Measurements from ENCODE around the gene CPM. TPM values are rescaled to one million over a fixed set of nuclear protein-coding genes. Genes with fewer than 3 reads are reported as not detected.

Gene CPM
- total RNA-seq, 1 experiment from 2014 or later = 13.3 TPM

GRCh38 chr12:68956466-68956865, 23.5 kb upstream of the CPM start:
- DNase-seq (ENCODE audit: low read depth) = no peak

DNA sequence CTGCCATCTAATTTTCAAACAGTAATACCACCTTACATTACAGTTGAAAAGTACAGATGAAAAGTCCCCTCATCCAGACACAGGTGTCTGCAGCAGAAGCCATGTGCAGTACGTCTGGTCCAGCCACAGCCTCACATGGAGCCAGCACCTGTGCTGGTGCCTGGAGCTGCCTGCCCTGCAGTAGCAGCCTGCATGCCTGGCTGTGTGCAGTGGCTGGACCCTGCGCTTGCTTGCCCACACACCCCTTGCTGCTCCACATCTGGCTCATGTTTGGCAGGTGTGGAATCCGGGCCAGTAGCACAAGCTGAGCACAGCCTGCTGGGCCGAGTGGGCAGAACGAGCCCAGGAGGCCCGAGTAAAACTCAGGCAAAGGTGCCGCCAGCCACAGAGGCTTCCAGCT, 21.8 kb upstream of the CPM start:
- DNase-seq (ENCODE audit: low read depth) = no peak

GRCh38 chr12:68953536-68953935, 20.6 kb upstream of the CPM start:
- no peak for DNase-seq (ENCODE audit: low read depth)

DNA sequence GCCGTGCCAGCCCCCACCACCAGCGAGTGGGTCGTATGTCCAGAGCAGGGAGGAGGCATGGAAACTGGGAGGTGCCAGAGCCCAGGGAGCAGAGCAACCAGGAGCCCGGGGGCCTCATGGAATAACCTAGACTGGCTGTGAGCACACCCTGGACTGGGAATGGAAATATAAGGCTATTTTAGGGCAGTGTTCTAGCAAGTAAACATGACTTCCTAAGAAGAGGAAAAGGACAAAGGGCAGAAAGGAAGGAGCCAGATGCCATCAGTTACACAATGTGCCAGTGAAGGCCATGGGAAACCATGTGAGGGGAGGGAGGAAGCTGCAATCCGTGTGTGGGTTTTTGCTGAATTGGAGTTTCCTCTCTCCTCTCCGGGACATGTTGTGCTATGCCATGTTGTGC, 18.7 kb upstream of the CPM start:
- no peak for DNase-seq (ENCODE audit: low read depth)

GRCh38 chr12:68950511-68950910, 17.5 kb upstream of the CPM start:
- no peak for DNase-seq (ENCODE audit: low read depth)

GRCh38 chr12:68945255-68945654, 12.3 kb upstream of the CPM start:
- DNase-seq (ENCODE audit: low read depth) = no peak

GRCh38 chr12:68944296-68945076, 11.5 kb upstream of the CPM start:
- no peak for DNase-seq (ENCODE audit: low read depth)

DNA sequence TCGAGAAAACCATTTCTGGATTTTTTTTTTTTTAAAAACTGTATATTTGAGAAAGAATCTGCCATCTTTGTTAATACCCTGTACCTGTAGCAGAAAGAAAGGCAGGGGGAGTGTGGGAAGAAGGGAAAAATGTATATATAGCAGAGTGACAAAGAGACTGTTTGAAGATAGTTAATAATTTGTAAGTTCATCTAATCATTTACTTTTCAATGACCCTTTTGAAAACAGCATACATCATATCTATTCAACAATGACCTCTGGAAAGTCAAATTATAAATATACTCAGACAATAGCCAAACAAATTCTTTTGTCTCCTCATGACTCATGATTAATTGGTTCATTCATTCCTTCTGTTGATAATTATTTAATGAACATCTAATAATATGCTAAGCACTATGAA, 10.9 kb upstream of the CPM start:
- DNase-seq (ENCODE audit: low read depth) = no peak

DNA sequence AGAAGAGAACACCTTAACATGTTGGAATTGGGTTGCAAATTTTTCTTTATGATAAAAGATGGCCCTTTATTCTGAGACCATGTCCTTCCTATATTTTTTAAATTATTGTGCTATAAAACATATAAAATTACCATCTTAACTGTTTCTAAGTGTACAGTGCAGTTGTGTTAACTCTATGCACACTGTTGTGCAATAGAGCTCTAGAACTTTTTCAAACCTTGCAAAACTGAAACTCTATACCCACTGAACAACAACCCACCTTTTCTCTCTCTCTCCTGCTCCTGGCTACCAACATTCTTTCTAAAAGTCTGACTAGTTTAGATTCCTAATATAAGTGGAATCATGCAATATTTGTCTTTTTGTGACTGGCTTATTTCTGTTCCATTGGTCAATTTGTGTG, 7.8 kb upstream of the CPM start:
- DNase-seq (ENCODE audit: low read depth) = no peak

DNA sequence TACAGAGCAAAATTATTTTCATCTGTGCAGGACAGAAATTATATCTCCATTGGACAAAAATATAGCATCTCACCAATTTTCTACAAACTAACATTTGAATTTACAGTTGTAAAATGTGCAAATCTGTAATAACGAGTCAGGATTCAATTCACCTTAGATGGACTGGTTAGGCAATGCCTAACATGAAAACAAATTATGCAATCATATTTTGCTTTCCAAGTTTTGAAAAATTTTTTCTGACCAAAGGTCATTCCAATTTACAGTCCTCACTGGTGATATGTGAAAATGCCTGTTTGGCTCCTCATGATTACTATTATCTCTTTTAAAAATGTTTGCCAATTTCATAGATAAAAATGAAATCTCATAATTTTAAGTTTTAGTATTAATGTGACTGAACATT, 6.5 kb upstream of the CPM start:
- DNase-seq (ENCODE audit: low read depth) = peak; percentile 15

DNA sequence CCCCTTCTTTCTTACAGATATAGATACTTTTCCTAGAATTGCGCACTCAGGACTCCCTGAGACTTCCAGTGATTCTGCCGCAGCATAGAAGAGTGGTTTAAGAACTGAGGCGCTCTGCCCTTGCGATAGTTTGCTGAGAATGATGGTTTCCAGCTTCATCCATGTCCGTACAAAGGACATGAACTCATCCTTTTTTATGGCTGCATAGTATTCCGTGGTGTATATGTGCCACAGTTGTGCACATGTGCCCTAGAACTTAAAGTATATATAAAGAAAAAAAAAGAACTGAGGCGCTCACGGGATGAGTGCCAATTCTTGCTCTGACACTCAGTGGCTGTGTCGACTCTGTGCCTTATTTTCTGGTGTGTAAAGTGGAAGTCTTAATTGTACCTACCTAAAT, 1.4 kb upstream of the CPM start:
- DNase-seq (ENCODE audit: low read depth) = no peak

DNA sequence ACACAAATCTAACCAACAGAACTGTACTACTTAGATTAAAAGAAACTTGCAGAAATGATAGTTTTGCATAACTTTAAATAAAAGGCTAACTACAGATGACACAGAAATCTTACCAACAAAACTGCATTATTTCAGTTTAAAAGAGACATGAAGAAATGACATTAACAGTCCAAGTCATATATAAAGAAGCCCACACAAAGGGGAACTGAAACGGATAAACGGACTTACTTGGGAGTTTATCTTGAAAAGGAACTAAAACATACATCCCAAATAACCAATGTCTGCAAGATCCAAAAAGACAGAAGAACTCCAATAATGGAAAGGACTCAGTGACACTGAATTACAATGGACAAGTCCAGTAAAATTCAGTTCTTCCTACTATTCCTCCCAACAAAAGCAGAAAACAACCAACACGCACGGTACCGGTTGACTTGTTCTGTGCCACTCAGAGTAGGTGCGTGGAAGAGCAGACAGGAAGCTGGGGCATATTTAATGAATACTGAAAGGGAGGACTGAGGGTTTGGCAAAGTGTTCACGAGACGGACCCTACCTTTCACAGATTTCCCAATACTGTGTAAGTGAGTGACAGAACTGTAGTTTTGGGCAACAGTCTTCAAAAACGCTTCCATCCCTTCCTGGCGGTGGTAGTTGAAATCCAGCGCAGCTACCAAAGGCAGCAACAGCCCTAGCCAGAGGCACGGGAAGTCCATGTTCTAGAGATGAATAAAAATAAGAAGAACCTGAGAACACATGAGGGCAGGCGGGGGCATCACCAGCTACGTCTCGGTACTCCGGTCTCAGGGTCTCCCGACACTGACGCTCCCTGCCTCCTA, 627 bp downstream of the CPM start:
- DNase-seq (ENCODE audit: low read depth) = no peak

DNA sequence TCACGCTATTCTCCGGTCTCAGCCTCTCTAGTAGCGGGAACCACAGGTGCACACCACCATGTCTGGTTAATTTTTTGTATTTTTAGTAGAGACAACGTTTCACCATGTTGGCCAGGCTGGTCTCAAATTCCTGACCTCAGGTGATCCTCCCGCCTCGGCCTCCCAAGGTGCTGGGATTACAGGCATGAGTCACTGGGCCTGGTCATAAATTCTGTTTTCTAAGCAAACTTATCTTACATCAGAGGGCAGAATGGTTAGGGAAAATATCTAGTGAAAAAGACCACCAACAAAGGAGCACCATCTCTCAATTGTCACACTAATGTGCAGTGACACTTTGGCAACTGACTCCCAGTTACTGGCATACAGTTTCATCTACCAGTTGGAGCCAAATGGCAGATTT, 2.8 kb downstream of the CPM start:
- no peak for DNase-seq (ENCODE audit: low read depth)

DNA sequence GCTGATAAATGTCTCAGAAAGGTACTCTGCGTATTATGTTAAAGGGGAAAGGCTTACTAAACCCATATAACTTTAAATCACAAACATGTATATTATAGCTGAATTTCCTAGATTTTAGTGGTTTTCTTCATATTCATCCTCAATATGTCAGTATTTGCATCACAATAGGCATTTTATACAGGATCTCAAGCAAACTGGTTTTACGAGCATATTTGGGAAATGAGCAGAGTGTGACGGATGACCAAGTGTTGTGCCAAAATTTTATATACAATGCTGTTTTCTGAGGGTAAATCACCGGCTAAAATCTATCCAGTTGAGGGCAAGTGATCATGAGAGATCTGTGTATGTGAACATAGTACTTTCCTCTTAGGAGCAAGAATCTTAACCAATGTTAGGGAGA, 8.4 kb downstream of the CPM start:
- DNase-seq (ENCODE audit: low read depth) = no peak

DNA sequence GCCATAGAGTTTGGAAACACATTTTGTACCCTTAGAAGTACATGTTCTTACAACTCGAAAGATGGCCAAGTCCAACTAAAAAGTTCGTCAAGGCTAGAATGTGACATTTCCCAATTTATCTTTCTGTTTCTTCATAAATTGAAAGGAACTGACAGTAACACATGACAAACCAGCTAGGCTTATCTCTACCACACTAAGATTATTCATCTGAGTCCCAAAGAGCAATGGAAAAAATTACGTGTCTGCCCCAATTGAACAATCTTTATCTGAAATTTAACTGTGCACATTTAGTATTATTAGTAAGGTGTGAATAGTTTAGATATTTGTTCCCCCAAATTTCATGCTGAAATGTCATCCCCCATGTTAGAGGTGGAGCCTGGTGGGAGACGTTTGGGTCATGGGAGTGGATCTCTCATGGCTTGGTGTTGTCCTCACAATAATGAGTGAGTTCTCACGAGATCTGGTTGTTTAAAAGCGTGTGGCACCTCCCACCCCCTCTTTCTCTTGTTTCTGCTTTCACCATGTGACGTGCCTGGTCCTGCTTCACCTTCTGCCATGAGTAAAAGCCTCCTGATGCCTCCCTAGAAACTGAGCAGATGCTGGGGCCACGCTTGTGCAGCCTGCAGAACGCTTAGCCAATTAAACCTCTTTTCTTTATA, 13.3 kb downstream of the CPM start:
- DNase-seq (ENCODE audit: low read depth) = no peak

GRCh38 chr12:68918960-68919359, 14.0 kb downstream of the CPM start:
- no peak for DNase-seq (ENCODE audit: low read depth)

GRCh38 chr12:68915055-68915454, 17.9 kb downstream of the CPM start:
- DNase-seq (ENCODE audit: low read depth) = peak; percentile 94

DNA sequence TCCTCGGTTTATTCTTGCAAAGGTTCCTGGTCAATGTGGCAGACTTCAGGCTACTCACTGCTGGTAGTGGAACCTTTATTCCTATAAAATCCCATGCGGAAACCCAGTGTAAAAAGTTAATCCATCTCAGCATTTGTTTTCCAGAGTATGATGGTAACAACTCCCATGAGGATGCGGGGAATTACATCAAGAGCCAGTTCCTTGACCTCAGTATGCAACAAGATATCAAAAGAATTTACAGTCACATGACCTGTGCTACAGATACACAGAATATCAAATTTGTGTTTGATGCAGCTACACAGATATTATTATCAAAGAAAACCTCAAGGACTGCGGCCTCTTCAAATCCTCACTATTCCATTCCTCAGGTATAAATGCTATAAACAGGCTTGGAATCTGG, 19.3 kb downstream of the CPM start:
- DNase-seq (ENCODE audit: low read depth) = peak; percentile 82

DNA sequence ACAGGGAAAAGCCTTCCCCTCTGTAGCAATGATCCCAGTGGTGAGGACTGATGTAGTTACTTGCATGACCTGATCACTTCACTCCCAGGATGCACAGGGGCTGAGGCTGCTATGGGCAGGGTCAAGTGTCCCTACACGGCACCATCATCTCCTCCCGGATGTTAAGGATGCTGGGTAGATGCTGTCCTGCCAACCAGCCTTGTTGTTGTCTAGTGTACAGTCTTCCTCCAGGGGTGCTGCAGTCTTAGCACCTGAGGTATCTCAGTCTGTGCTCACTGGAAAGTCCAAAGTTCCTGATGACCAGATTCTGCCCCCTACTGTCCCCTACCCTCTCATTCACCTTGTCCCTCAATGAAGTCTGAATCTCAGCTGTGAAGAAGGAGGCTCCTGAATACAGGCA, 20.1 kb downstream of the CPM start:
- no peak for DNase-seq (ENCODE audit: low read depth)

GRCh38 chr12:68911197-68911718, 21.7 kb downstream of the CPM start:
- no peak for DNase-seq (ENCODE audit: low read depth)

DNA sequence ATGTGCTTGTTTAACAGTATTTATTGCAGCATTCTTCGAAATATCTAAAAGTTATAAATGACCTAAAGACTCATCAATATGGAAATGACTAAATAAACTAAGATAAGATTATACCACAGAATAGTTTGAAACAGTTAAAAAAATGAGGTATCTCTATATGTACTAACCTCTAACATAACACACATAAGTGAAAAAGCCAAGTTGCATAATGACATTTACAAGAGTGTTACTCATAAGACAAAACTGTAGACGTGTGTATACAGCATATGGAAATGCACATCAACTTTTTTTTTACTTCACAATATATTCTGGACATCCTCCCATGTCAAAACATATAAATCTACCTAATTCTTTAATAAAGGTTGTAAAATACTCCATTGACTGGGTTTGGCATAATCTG, 22.8 kb downstream of the CPM start:
- no peak for DNase-seq (ENCODE audit: low read depth)

GRCh38 chr12:68908076-68908475, 24.9 kb downstream of the CPM start:
- no peak for DNase-seq (ENCODE audit: low read depth)

All from LHCN-M2 (cell line).